Measurements from ENCODE around the gene ADCY3.

Gene ADCY3

DNA sequence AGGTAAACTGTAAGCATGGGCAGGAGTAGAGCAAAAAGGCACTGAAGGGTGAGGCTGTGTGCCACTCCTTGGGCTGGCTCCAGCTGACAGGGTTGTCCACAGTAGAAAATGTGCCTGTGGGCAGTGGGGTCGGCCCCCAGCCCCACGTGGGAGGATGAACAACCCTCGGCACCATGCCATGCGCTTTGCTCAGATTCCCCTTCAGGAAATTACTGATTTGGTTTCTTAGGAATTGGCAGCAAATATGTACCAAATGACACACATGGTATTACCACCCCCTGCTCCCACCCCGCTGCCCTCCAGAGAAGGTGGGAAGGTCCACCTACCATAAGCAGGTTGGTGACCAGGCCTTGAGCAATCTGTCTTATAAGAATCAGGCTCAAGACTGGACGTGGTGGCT is 13.6 kb downstream of the ADCY3 start:
- no peak for DNase-seq (ENCODE audit: low read depth in 3 of 3)

DNA sequence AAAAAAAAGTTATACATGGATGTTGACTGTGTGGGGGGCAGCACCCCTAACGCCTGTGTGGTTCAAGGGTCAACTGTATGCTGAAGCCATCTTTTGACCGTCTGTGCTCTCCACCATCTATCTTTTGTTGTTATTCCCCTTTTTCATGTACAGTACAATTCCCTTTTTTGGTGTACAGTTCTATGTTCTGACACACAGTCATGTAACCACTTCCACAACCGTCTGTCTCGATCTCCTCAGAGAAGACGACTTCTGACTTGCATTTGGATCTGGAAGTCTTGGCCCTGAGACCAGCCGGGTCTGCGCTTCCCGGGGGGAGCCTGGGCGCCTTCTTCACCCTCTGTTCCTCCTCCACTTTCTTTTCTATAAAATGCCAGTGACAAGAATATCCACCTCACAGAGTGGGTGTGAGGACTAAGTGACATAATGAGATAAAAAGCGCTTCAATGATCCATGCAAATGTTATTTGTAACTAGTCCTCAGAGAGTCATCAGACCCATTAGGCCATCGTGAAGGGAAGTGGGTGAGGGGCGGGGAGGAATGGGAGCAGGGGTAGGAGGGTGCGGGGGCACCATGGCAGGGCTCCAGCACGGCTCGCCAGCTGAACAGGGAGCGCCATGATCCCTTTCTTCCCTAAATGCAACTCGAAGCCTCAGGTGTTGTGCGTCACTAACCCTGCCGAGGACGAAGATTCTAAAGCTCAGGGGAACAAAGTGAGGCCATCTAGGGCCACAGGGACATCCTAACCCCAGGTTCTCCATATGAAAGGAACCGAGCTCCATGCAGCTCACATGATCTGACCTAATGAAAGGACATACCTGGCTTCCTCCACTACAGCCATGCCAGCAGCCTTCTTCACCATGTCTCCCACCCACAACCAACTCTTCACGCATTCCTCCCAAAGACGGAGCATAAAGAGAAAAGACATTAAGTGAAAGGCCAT is 16.6 kb downstream of the ADCY3 start:
- DNase-seq (ENCODE audit: low read depth in 3 of 3): no peak

DNA sequence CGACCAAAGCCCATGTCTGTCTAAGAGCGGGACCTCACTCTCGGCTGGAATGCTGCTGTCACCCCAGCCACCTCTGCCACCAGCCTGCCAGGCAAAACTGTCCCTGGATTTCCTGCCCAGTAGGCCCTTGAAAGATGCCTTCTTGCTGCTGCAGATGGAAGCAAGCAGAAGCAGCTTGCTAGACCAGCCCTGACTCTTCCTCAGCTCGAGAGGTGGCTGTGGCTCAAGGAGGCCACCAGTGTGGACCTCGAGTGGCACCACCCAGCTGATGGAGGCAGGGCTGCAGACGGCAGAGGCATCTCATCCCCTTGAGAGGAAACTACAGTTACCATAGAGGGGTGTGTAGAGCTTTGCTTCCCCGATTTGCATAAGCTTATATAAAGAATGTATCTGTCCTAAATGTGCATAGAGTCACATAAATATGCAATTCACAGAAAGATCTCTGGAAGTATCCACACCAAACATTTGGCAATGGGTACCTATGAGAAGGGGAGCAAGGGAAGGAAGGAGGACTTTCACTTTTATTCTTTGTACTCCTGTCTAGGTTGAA is 20.6 kb downstream of the ADCY3 start:
- no peak for DNase-seq (ENCODE audit: low read depth in 3 of 3)

- DNase-seq (ENCODE audit: low read depth in 3 of 3): no peak
Observed at GRCh38 chr2:24898122-24899109, 21.6 kb downstream of the ADCY3 start.

- DNase-seq (ENCODE audit: low read depth in 3 of 3): no peak
Observed at GRCh38 chr2:24894750-24895149, 25.3 kb downstream of the ADCY3 start.

- no peak for DNase-seq (ENCODE audit: low read depth in 3 of 3)
Observed at GRCh38 chr2:24893934-24894333, 26.1 kb downstream of the ADCY3 start.

DNA sequence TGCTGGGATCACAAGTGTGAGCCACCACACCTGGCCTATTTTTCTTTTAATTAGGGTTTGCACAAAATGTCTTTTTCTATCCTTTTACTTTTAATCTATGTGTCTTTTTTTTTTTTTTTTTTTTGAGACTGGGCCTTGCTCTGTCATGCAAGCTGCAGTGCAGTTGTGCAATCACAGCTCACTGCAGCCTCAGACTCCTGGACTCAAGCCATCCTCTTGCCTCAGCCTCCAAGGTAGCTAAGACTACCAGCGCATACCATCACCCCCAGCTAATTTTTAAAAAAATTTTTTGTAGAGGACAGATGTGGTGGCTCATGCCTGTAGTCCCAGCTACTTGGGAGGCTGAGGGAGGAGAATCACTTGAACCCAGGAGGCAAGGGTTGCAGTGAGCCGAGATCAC is 27.1 kb downstream of the ADCY3 start:
- DNase-seq (ENCODE audit: low read depth in 3 of 3): no peak

DNA sequence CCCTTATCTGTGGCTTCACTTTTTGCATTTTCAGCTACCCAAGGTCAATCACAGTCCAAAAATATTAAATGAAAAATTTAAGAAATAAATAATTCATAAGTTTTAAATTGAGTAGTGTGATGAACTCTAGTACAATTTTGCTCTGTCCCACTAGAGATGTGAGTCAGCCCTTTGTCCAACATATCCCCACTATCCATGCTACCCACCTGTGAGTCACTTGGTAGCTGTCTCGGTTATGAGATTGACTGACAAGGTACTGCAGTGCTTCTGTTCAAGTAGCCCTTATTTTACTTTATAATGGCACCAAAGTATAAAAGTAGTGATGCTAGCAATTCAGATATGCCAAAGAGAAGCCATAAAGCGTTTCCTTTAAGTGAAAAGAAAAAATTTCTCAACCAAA is 28.8 kb downstream of the ADCY3 start:
- no peak for DNase-seq (ENCODE audit: low read depth in 3 of 3)

- no peak for DNase-seq (ENCODE audit: low read depth in 3 of 3)
Observed at GRCh38 chr2:24889221-24889620, 30.8 kb downstream of the ADCY3 start.

- DNase-seq (ENCODE audit: low read depth in 3 of 3): no peak
Observed at GRCh38 chr2:24888177-24888576, 31.9 kb downstream of the ADCY3 start.

DNA sequence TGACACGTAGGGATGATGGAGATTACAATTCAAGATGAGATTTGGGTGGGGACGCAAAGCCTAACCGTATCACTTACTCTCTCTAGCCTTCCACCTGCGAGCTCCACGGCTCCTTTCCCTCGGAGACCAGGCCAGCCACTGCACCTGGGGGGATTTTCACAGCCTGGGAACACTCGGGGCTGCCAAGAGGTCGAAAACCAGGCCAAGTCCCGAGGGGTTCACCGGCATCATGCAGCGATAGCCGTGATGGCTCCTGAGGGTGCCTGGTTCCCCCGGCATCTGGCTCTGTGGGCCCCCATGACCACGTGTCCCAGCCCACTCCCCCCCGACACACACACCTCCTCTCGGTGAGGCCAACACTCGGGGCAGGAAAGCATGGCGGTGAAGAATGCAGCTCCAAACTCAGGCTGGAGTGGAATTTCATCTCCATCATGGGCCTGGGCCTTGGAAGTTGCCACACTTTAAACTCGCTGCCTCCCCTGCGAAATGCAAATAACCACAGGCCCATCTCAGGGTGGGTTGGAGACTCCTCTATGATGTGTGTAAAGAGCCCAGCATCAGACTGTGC is 32.6 kb downstream of the ADCY3 start:
- DNase-seq (ENCODE audit: low read depth in 3 of 3): no peak

DNA sequence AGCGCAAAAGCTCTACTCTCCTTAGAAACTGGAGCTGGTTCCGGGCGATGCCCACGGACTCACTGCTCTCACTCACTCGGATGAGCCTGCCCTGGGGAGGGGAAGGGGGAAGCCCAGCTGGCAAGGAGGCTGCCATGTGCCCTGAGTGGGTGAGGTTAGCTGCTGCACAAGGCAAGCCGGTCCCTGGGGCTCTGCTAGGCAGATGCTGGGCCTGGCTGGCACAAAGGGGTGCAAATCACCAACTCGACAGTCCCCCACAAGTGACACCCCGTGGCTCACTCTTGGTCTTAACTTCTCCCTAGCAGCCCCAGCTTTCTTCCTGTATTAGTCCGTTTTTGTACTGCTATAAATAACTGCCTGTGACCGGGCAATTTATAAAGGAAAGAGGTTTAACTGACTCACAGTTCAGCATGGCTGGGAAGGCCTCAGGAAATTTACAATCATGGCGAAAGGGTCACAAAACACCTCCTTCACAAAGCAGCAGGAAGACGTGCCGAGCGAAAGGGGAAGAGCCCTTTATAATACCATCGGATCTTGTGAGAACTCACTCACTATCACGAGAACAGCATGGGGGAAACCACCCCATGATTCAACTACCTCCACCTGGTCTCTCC is 33.2 kb downstream of the ADCY3 start:
- no peak for DNase-seq (ENCODE audit: low read depth in 3 of 3)

GRCh38 chr2:24886126-24886501 is 33.9 kb downstream of the ADCY3 start:
- no peak for DNase-seq (ENCODE audit: low read depth in 3 of 3)

DNA sequence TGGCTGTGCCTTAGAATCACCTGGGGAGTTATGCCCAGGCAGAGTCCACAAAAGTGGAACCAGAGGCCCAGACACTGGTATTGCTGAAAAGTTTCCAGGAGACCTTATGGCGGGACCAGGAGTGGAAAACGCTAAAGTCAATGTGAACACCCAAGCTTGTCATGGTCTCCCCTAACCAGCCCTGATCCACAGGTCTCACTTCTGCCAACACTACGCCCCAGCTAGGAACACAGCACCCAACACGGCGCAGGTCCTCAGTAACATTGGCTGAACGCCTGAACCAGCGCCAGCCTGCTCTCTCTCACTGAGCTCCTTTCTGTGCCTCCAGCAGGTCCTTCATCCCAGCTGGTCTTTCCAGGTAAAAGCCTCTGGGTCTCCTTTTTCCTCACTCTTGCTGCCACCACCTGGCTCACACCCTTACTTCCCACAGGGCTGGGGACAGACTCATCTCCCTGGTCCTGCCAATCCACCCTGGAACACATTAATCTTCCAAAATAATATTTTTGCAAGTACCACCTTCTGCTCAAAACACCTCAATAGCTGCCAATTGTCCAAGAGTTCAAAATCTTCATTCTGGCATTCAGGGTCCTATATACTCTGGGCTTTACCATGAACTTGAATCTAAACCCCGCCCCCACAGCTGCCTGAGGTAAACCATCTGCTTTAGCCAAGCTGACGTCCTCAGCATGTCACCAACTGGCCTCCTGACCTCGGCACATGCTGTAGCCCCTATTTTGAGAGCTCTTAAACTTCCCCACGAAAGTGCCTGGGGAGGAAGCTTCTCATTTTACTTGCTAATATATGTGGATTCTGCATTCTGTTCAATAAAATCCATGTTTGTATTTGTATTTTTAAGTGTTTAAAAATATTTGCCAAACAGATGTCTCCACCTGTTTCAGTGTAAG is 34.6 kb downstream of the ADCY3 start:
- DNase-seq (ENCODE audit: low read depth in 3 of 3): no peak

DNA sequence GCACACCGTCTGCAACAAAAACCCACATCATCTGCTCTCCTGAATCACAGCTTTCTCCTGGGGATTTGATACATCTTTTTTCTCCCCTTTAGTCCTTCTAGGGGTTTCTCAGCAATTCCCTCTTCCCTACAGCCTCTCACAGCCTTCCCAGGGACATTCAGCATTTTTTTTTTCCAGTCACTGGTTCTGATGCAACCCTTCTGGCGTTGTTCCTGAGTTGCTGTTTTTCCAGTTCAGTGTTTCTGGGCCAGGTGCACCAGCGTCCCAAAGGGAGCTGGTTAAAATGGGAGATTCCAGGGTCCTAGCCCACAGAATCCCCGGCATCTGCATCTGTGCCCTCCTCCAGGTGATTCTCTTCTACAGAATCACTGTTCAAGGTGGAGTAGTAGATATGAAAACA is 36.1 kb downstream of the ADCY3 start:
- DNase-seq (ENCODE audit: low read depth in 3 of 3): no peak

DNA sequence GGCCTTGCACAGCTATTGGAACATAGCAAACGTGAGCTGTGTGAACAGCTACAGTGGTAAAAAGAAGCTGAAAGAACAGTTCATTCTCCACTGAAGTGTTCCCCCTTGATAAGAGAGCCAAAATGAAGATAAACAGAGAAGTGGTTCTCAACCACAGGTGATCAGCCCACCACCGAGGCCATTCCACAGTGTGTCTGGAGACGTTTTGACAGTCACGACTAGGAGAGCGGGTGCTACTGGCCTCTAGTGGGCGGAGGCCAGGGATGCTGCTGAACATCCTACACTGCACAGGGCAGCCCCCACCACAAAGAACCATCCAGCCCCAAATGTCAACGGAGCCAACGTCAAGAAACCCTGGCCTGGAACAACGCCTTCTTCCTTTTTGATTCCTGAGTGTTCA is 38.4 kb downstream of the ADCY3 start:
- DNase-seq (ENCODE audit: low read depth in 3 of 3): no peak

DNA sequence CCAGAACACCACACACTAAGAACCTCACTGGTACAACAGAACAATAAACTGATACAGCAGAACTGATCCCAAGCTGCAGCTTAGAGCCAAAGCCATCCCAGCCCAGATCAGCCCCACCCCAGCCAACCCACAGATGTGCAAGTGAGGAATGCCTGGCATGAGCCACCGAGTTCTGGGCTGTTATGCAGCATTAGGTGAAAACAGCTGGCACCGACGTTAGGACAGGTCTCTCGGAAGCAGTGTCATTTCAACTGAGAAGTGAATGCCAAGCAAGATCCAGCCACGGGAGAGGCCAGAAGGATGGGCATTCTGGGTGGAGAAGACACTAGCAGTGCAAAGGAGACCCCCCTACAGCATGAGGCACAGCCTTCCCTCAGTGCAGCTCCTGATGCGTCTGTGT is 38.9 kb downstream of the ADCY3 start:
- no peak for DNase-seq (ENCODE audit: low read depth in 3 of 3)

- DNase-seq (ENCODE audit: low read depth in 3 of 3): no peak
Observed at GRCh38 chr2:24878341-24878740, 41.7 kb downstream of the ADCY3 start.

GRCh38 chr2:24877646-24878045 is 42.4 kb downstream of the ADCY3 start:
- no peak for DNase-seq (ENCODE audit: low read depth in 3 of 3)

- no peak for DNase-seq (ENCODE audit: low read depth in 3 of 3)
Observed at GRCh38 chr2:24877067-24877466, 43.0 kb downstream of the ADCY3 start.

All from stimulated activated CD4-positive, alpha-beta T cell treated with anti-CD3 and anti-CD28 coated beads, TNF-alpha, amount 100 ng/mL, for 24 hours (primary cell).